Coronary artery (tissue), 2 donors: ENCODE data around the gene CDK5RAP1.
A peak's percentile ranks its signal among the peaks of the same experiment; 100 is the strongest.
"Not testable (repeated sequence)": the region's sequence is repeated elsewhere in the genome, so short reads cannot be mapped to it uniquely, and the experiment has no call there.

Experiments
- DNase-seq: peaks from one replicate; pipeline ENCODE4 v3.0.0-alpha.2; 2017; ENCODE audit warnings: low spot score
- H3K27ac ChIP-seq, 2 donors: fragments of 200-600 bp; sonication (generic); one replicate each; pipeline ENCODE4 v1.5.1; 2016 to 2019
- H3K4me3 ChIP-seq: fragments of 200-600 bp; sonication (generic); 2 replicates; pipeline ENCODE4 v1.5.1; 2016; ENCODE audit warnings: mild to moderate bottlenecking, moderate library complexity
- TF ChIP-seq, protein P1 (sequence below): fragments of 200-600 bp; sonication (generic); IDR thresholded peaks from one replicate; pipeline ENCODE4 v1.5.1; 2019; ENCODE audit warnings: antibody characterized with exemption

CDK5RAP1 gene

DNA sequence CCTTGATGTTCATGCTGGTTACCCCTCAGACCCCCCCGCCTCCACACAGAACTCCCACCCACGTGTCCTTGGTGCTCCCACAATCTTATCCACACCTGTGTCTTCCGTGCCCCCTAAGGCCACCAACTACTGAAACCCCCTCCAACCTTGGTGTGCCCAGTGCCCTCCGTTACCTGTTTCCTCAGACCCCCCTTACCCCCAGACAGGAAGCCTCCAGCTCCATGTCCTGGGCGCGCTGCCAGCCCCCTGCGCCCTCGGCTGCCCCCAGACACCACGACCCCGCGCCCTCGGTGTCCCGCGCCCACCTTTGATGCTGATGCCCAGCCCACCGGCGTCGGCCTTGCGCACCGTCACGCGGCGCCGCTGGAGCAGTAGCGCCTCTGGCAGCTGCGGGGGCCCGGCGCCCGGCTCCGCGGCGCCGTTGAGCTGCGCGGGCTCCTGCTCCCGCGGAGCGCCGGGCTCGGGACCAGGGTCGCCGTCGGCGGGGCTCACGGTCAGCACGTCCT lies 41.7 kb upstream of the CDK5RAP1 start:
- TF ChIP-seq, protein P1, sequence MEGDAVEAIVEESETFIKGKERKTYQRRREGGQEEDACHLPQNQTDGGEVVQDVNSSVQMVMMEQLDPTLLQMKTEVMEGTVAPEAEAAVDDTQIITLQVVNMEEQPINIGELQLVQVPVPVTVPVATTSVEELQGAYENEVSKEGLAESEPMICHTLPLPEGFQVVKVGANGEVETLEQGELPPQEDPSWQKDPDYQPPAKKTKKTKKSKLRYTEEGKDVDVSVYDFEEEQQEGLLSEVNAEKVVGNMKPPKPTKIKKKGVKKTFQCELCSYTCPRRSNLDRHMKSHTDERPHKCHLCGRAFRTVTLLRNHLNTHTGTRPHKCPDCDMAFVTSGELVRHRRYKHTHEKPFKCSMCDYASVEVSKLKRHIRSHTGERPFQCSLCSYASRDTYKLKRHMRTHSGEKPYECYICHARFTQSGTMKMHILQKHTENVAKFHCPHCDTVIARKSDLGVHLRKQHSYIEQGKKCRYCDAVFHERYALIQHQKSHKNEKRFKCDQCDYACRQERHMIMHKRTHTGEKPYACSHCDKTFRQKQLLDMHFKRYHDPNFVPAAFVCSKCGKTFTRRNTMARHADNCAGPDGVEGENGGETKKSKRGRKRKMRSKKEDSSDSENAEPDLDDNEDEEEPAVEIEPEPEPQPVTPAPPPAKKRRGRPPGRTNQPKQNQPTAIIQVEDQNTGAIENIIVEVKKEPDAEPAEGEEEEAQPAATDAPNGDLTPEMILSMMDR: no peak
- Histone ChIP-seq H3K4me3 (peak overlapping the region; percentile 82), H3K27ac (peak overlapping the region; percentile 92)
- no peak for DNase-seq

DNA sequence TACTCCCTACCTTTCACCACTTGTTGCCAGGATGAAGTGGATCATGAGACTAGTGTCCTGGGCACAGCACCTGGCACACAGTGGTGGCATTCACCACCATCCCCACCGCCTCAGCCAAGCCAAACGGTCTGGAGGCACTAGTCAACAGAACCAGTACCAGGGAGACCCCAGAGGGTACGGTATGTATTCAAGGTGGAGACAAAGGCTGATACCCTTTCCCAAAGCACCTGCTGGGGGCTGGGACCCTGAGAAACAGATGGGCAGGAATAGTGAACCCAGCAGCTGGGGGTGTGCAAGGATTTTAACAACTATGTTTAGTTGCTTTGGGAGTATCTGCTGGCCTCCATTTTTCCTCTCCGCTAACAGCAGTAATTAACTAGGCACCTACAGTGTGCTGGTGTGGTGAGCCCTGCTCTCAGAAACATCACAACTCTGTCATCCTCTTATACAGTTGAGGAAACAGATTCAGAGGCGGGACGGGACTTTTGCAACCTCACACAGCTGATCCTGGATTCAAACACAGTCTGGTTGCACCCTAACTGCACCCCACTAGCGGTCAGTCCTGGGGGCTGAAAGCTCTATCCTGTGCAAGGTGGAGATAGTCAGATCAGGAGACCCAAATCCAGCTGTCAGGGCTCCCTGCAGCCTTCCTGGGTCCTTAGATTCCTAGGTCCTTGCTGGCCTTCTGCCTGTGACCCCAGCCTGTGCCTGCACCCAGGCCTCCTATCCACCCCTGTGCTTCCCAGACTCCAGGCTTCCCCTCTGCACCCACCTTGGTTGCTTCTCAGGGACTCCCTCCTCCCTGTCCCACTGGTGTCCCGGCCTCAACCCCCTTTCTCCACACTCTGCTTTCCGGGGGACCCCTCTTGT lies 41.1 kb upstream of the CDK5RAP1 start:
- peak overlapping the region; percentile 82 for H3K4me3 ChIP-seq
- peak overlapping the region; percentile 92 for H3K27ac ChIP-seq
- TF ChIP-seq, protein P1: no peak
- no peak for DNase-seq

DNA sequence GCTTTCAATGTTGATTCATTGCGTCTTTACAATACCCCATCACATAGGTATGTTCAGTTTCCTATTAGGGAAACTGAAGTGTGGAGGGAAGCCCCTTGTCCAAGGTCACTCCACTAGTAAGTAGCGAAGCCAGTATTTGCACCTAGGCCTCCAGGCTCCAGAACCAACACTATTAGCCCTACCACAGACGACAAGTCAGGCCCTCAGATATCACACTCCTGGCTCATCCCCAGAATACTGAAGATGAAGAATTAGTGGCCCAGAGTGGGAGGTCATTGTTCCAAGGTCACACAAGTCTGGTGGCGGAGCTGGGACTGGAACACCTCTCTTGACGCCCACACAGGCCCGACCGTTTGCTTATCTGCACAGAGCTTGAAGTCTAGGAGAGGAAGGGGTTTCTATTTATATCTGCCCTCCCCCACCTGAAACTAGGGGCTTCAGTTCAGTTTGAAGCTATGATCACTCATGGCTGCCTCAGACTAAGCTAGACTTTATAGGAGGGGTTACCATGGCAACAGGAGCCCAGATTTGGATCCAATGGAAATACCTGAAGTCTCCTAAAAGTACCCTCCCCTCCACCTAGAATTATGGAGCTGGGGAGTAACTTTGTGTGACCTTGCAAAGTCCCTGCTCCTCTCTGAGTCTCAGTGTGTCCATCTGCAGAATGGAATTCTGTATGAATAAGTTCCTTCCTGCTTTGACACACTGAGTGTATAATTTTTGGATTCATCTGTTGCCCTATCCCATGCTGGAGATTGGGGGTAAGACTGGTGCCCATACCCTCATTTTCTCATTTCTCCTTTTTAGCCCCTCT lies 40.0 kb upstream of the CDK5RAP1 start:
- Histone ChIP-seq H3K27ac (peak overlapping the region; percentile 1 to 50), H3K4me3 (no peak overlapping the region)
- DNase-seq: no peak
- TF ChIP-seq, protein P1: no peak

DNA sequence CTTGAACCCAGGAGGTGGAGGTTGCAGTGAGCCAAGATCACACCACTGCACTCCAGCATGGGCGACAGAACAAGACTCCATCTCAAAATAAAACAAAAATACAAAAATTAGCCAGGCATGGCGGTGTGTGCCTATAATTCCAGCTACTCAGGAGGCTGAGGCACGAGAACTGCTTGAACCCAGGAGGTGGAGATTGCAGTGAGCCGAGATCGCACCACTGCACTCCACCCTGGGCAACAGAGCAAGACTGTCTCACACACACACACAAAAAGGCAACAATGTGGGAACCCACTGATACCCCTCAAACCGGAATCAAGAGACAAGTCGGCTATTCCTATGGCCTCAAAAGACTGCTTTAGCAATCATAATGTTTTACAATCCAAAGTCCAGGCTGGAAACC lies 39.2 kb upstream of the CDK5RAP1 start:
- not testable (repeated sequence) for DNase-seq, H3K27ac ChIP-seq, H3K4me3 ChIP-seq

DNA sequence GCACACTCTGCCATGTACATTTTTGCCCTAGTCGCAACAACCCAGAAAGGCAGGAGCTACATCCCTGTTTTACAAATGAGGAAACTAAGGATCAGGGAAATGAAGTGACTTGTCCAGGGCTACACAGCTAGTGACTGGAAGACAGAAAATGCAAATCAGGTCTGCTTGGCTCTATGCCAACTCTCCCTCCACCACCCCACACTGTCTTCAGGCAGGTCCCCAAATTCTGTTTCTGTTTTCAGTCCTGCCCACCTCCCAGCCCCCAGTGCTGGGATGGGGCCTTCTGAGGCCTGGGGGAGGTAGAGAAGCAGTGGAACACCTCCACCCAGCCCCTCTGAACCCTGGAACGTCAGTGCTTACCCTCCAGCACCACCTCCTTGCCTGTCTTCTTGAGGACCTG lies 37.2 kb upstream of the CDK5RAP1 start:
- H3K27ac ChIP-seq: peak overlapping the region; percentile 83 to 84
- DNase-seq: no peak
- TF ChIP-seq, protein P1: no peak

DNA sequence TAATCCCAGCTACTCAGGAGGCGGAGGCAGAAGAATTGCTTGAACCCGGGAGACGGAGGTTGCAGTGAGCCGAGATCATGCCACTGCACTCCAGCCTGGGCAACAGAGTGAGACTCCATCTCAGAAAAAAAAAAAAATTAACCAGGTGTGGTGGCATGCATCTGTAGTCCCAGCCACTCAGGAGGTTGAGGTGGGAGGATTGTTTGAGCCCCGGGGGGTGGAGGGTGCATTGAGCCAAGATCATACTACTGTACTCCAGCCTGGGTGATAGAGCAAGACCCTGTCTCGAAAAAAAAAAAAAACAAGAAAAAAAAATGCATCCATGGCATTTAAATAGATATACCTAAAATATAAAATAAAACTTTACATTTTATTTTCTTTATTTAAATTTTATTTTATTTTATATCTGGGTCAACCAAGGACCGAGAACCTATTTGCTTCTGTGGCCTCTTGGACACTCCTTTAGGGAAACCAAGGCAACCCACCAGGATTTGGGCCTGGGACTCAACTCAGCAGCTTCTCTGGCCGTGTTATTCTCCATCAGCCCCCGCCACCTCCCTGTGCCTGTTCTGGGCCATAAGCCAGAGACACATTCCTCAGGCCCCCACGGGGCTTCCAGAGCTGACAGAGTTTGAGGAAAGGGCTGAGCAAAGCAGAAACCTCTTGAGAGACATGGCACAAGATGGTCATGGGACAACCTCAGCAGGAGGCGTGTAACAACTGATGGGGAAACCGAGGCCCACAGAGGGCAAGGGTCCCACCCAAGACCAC lies 36.0 kb upstream of the CDK5RAP1 start:
- peak; percentile 90 for DNase-seq
- no peak overlapping the region for H3K4me3 ChIP-seq
- TF ChIP-seq, protein P1: no peak
- peak overlapping the region; percentile 83 to 84 for H3K27ac ChIP-seq

More for the DNA sequence above, 37.2 kb upstream of the CDK5RAP1 start:
- H3K4me3 ChIP-seq: no peak overlapping the region

DNA sequence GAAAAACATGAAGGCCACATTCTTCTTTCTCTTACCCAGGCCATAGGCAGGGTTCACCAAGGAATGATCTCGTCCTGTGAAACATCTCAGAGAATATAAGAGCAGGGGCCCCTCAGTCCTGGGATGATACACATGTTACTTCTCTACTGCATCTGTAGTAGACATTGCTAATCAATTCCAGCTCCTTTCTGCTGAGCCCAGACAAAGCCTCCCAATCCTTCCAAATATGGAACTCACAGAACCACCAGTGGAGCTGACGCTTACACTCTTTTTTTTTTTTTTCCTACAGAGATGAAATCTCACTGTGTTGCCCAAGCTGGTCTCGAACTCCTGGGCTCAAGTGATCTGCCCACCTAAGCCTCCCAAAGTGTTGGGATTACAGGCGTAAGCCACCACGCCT lies 33.1 kb upstream of the CDK5RAP1 start:
- no peak for DNase-seq
- Histone ChIP-seq H3K4me3 (no peak overlapping the region), H3K27ac (peak overlapping the region; percentile 91 to 94)
- TF ChIP-seq, protein P1: no peak
